NCI-H446 treated with DMSO at 0.1 percent for 48 hours (cell line): ENCODE results near the gene ARL8A.
"Not testable (repeated sequence)": the region's sequence is repeated elsewhere in the genome, so short reads cannot be mapped to it uniquely, and the experiment has no call there.

ENCODE experiments used
- DNase-seq: peaks from one replicate; lab custom pipeline; 2025; lab: John Stamatoyannopoulos, UW

The ARL8A gene

DNA sequence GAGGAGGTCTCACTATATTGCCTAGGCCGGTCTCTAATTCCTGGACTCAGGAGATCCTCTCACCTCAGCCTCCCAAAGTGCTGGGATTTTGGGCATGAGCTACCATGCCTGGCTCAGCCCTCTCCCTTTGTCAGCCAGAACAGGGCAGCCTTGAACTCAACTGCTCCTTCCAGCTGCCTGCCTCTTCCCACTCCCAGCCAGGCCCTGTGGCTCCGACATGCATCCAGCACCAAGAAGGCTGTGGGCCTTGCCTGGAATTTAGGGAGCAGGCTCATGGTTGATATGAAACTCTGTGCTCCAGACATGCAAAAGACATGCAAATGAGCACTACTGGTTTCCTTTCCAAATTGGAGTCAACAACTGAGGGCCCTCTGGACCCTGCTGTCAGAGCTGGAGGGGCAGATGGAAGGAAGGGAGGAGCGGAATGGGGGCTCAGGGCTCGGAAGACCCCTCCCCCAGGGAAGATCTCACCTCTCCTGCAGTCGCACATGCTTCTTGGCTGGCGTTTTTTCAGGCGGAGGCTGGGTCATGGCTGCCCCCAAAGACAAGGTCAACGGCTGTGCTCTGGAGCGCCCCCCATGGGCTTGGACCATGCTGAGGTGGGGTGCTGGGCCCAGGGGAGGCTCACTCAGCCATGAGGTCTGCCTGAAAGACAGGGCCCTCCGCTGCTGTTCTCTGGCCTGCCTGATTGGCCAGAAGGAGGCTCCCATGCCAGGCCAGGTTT, 14.4 kb upstream of the ARL8A start:
- DNase-seq, result no peak

DNA sequence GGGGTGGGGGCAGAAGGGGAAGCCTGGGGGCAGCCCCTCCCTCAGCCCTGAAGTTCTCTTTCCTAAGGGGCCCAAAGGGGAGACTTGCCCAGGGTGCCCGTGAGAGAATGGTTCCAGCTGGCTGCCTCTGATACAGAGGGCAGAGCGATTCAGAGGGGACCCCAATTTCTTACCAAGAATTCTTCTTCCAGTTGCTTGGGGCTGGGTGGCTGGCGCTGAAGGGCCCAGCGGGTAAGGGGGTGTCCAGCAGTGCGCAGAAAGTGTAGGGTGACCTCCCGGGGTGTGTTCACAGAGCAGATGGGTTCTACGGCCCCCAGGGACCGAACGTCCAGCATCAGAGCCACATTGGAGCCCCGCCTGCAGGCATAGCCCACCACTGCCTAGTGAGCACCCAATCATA, 13.4 kb upstream of the ARL8A start:
- DNase-seq, result no peak

DNA sequence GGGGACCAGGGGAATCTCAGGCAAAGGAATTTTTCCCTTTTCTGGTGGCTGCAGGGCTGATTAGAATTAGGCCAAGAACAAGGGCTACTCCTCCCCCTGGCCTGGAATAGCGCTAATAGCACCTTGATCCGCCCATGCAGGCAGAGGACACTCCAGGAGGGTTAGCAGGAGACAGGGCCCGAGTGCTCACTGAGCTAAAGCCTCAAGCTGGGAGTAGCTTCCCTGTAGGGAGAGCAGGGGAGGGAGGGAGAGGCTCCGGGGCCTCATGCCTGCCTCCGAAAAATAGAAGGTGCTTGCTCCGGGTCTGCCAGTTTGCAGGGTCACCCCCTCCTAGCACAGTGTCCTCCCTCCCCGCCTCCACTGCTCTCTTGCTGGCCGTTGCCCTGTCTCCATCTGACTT, 12.1 kb upstream of the ARL8A start:
- no peak for DNase-seq

DNA sequence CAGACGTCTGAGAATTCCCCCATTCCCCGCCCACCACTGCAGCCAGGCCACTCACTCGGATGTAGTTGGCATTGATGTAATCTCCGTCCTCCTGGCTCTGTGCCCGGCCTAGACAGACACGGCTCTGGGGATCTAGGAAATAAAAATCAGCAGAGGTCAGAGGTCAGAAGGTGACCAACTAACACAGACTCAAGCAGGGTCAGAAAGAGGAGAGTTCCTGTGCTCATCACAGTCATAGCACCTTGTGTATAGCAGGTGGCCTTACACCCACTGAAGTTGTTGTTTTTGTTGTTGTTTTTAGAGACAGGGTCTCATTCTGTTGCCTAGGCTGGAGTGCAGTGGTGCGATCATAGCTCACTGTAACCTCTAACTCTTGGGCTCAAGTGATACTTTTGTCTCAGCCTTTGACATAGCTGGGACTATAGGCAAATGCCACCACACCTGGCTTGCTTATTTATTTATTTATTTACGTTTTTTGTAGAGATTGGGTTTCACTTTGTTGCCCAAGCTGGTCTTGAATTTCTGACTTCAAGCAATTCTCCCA, 11.0 kb upstream of the ARL8A start:
- no peak for DNase-seq

DNA sequence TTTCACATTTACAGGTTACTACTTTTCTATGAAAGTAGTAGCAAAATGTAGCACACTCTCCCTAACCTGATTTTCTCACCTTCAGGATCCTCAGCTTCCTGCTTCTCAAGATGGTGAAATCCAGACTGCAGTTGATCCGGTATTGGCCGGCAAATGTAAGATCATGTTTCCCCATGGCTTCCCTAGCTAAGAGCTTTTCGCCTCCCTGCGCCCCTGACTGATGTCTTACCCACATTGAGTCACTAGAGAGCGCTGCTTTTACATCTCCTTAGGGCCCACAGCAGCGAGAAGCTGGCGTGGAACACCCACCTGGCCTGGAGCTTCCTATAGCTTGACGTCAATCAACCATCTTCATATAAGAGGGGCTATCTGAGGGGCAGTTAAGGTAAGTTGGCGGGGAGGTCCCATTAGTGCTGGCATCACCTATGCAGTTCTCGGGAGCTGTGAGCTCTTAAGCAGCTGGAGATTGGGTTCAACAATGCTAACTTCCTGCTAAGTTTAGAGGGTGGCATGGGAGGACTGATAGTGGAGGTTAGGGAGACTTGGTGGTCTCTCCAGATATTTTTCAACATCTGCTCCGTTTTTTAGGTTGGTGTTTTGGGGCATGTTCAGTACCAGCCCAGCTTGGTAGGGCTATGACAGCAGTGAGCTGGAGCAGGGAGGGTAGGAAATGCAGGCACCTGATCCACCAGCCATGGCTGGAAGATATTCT, 10.4 kb upstream of the ARL8A start:
- DNase-seq, result no peak

DNA sequence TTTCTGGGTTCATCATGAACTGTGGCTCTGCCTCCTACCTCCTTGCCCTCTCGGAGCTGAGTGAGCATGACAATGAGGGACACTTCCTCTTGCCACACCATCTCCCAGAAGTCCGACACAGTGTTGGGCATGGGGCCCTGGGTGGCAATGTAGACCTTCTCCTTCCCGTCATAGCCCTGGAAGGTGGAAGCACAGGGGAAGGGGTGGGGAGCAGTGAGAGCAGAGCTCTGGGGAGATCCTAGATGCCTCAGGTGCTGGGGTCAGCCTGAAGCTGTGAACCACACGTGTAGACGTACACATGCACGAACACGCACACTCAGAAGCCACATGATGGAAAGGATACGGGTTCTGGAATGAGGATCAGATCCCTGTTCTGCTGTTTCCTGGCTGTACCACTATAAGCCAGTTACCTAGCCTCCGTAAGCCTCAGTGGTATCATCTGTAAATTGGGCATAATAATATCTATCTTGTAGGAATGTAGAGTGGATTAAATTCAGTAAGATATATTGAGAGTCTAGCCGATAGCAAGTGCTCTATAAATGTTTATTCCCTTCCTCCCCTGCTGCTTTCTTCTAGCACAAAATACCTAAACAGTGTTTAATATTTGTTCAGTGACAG, 9.7 kb upstream of the ARL8A start:
- DNase-seq, result no peak

DNA sequence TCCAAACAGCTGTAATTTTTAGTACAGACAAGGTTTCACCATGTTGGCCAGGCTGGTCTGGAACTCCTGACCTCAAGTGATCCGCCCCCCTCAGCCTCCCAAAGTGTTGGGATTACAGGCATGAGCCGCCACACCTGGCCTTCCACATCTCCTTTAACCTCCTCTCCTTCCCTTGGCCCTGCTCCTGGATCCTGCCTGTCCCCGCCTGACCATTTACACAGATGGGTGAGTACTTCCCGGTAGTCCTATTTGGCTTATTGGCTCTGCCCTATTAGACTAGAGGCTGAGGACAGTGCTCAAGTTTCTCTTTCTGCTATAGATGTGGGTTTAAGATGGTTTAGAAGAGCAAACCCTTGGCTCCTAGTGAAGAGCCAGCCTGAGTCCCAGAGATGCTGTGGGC, 8.7 kb upstream of the ARL8A start:
- DNase-seq, result no peak

DNA sequence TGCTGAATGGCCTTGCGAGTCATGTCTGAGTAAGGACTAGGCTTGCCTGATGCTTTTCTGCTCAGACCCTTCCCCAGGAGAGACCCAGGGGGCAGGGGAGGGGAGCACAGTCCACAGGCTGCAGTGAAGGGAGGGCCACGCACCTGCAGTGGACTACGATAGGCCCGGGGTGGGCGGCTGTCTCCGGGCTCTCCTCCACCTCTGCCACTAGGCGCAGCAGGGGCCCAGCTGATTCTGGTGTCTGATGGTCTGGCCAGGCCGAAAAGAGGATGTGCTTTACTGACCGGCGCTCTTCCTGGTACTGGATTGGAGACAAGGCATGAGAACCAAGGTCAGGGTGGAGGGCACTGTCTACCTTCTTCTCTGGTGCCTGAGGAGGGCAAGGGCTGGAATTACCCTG, 7.9 kb upstream of the ARL8A start:
- no peak for DNase-seq

DNA sequence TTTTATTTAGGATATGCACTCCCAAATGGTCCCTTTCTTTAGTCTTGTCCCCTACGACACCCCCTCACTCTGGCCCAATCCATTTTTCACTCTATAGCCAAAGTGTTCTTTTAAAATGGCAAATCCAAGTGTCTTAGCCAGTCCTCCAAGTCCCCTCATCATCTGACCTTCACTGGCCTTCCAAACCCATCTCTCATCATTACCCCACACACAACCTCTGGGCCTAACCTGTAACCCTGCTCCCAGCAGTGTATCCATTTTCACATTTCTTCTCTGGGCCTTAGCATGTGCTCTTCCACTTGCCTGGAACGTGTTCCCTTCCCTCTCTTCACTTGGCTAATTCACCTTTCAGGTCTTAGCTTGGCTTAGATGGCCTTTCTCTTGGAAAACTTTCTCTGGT, 6.5 kb upstream of the ARL8A start:
- no peak for DNase-seq

DNA sequence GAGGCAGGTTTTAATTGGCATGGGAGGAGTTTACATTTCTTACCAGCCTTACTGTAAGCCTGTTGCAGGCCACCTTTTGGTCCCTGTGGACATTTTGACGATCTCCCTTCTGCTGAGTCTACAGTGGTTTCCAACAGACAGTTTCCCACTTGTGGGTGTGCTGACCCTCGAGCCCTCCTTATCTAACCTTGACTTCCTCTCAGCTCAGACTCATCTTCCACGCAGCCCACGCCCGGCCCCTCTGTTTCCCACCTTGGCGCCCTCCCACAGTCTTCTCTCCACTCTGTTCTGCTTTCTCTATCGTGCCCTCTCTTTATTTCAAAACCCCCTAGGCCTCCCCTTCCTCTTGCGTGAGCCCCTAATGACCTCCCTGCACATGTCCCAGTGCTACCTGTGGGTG, 6.1 kb upstream of the ARL8A start:
- DNase-seq, result no peak

DNA sequence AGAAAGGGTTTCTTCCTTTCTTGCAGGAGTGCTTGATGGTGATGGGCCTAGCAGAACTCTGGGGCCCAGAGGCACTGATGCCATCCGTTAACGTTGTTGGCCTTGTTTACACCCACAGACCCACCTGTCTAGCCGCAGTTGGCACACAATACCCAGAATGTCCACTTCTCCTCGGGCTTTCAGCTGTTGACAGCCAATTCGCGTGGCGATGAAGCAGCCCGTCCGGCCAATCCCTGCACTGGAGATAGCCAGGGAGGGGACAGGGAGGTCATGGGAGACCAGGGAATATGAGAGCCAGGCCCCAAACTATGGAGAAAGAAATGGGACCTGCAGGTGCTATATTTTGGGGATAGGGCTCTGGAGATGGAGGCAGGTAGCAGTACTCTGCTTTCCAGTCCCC, 5.7 kb upstream of the ARL8A start:
- no peak for DNase-seq

DNA sequence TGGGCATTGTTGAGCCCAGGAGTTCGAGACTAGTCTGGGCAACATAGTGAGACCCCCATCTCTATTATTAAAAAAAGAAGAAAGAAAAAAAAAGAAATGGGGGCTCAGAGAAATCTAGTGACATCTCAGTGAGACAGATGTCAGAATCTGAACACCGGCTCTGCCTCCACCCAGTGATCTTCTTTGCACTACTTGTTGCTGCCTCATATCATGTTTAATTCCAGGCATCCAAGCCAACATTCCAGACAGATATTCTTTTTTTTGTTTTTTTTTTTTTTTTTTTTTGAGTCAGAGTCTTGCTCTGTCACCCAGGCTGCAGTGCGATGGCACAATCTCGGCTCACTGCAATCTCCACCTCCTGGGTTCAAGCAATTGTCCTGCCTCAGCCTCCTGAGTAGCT, 5.0 kb upstream of the ARL8A start:
- DNase-seq, result no peak

DNA sequence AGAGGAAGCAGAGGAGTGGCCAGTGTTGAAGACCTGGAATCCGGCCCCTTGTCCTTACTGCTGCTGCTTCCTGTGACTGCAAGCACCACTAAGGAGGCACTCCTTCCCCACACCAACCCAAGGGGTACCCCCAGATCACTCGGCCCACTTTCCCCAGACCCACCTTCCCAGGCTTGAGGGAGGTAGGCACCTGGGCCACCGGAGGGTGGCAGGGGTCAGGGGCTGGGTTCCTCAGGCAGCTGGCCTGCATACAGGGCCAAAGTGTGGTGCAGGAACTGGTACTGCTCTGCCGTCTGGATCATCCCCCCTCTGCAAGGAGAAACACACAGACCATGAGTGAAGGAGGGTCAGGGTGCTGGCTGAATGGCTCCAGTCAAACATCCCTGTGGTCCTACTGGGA, 3.9 kb upstream of the ARL8A start:
- no peak for DNase-seq

DNA sequence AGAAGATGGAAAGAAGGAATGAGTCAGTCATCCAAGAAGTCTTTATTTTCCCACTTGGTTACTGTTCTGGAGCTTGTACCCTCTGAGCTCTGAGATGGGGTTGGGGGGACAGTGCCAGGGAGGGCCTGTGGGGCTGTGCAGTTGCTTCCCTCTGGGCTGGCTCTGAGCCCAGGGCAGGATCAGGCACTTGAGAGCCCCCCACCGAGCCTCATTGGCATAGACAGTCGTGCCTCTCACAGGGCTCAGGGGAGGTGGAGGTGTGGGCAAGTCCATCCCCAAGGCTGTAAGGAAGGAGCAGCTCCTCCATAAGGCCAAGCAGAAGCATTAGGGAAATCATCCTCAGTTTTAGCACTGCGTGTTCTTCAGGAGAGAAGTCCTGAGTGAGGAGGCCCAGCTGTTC, 2.5 kb upstream of the ARL8A start:
- DNase-seq, result no peak

DNA sequence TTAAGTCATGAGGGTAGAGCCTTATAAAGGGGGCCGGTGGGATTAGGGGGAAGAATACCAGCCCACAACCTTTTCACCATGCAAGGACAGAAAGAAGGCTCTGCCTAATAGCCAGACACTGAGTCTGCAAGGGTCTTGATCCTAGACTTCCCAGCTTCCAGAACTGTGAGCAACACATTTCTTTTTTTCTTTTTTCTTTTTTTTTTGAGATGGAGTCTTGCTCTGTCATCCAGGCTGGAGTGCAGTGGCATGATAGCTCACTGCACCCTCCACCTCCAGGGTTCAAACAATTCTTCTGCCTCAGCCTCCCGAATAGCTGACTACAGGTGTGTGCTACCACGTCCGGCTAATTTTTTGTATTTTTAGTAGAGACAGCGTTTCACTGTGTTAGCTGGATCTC, 1.7 kb upstream of the ARL8A start:
- DNase-seq, result no peak

DNA sequence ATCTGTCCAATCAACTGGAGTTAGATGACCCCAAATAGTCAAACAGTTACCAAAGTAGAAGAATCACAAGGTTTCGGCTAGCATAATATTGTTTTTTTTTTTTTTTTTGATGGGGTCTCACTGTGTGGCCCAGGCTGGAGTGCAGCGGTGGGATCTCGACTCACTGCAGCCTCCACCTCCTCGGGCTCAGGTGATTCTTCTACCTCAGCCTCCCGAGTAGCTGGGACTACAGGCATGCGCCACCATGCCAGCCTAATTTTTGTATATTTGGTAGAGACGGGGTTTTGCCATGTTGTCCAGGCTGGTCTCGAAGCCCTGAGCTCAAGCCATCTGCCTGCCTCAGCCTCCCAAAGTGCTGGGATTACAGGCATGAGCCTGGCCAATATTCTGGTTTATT, 1.2 kb upstream of the ARL8A start:
- not testable (repeated sequence) for DNase-seq

DNA sequence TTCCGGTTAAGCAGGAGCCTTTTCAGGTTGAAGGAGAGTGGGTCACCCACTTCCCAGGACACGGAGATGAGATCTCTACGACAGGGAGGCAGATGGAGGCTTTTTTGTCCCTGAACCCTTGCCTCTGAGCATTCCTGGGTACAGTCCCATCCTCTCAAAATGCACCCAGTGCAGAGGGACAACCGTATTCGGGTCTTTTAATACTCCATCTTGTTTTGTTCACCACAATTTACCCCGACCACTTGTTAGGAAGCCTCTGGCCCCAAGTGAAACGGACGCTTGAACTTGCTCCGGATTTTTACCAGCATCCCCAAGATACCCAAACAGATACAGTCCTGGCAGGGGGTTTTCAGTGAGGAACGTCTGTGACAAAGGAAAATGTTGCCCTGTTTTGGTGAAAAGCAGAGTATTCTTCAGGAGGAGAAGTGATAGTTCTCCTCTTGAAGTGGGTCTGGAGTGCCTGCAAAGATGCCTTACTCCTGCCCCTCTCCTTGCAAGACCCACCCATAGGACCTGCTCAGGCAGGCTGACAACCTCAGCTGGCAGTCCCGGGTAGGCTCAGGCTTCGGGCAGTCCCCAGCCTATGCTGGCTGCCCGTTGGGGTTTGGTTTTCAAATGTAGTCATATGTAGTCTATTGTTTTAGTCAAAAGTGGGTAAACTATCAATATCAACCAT, 669 bp upstream of the ARL8A start:
- no peak for DNase-seq

DNA sequence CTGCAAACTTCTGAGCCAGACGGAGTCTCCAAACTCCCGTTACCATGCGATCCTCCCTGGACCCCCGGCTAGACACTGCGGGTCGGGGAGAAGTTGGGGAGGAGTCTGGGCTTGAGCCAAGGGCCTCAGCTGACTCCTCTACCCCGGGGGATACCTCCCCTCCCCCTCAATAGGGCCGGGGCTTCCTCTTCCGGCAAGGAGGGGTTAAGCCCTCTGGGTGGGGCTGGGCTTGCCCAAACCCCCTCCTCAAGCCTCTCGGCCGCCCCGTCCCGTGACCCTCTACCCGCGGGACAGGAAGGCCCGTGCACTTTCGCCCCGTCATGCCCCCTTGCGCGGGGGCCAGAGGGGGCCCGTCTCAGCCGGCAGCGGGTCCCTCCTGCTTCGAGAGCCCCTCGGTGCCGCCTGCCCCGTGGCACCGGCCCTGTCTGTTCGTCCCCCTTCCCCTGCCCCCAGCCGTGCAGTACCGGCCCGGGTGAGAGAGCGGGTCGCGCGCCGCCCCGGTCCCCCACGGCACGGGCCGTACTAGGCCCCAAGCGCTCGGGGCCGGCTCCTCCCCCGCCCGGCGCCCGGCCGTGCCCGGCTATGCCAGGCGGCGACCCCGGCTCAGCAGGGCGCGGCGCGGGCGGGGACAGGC, 652 bp downstream of the ARL8A start:
- DNase-seq, result no peak

DNA sequence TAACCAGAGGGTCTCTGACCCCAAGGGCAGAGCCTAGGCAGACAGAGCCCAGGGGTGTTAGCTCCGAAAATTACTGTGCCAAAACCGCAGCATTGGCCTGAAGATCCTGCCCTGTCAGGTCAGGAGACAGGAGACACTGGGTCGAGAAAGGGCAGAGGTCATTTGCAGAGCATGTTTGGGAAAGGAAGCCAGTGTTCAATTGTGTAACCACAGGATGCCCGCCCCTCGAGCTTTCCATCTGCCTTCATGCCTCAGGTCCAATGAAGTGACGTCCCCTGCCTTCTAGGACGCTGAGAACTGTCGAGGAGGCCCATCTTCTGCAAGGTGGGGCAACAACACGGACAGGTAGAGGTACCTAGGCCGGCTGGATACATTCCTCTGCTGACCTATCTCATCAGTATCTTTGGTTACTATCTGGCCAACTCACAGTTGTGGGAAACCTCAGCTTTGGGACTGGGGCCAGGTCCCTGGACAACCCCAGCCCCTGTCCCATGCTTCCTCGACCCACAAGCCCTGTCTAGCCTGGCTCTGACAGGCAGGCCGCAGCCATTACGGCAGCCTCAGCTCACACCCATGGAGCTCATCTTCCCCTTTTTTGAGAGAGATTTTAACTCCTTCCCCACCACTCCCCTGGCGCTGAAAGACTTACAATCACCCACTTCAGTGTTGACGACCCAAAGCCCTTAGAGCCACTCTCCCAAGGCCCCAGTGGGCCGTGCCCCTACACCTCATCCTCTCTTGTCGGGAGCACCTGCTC, 1.3 kb downstream of the ARL8A start:
- no peak for DNase-seq

DNA sequence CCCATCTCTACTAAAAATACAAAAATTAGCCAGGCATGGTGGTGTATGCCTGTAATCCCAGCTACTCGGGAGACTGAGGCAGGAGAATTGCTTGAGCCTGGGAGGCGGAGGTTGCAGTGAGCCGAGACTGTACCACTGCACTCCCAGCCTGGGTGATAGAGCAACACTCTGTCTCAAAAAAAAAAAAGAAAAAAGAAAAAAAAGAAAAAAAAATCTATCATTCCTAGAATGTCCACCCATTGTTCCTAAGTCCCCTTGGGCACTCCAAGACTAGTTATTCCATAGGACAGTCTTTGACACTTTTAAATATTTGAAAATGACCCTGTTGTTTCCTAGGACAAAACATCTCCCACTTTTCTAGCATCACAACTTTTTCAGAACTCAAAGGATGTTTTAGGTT, 3.1 kb downstream of the ARL8A start:
- not testable (repeated sequence) for DNase-seq

DNA sequence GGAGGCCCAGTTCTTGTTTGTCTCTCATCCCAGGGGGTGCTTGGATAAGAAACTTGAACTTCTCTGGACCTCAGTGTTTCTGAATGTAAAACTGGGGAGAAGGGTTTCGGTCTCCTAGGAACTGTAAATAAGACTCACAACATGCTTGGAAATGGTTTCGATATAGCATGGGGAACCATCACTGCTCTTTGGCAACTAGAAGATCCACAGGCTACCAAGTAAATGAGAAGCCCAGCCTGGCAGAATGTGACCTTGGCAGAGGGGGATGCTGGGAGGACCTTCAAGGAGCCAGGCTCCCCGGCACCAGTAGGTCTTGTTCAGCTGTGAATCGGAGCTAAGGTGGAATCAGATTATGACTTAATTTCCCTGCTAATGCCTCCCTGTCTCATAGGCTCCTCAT, 3.7 kb downstream of the ARL8A start:
- no peak for DNase-seq
